ENCODE data around the gene RRAGD.

The RRAGD gene, protein sequence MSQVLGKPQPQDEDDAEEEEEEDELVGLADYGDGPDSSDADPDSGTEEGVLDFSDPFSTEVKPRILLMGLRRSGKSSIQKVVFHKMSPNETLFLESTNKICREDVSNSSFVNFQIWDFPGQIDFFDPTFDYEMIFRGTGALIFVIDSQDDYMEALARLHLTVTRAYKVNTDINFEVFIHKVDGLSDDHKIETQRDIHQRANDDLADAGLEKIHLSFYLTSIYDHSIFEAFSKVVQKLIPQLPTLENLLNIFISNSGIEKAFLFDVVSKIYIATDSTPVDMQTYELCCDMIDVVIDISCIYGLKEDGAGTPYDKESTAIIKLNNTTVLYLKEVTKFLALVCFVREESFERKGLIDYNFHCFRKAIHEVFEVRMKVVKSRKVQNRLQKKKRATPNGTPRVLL

DNA sequence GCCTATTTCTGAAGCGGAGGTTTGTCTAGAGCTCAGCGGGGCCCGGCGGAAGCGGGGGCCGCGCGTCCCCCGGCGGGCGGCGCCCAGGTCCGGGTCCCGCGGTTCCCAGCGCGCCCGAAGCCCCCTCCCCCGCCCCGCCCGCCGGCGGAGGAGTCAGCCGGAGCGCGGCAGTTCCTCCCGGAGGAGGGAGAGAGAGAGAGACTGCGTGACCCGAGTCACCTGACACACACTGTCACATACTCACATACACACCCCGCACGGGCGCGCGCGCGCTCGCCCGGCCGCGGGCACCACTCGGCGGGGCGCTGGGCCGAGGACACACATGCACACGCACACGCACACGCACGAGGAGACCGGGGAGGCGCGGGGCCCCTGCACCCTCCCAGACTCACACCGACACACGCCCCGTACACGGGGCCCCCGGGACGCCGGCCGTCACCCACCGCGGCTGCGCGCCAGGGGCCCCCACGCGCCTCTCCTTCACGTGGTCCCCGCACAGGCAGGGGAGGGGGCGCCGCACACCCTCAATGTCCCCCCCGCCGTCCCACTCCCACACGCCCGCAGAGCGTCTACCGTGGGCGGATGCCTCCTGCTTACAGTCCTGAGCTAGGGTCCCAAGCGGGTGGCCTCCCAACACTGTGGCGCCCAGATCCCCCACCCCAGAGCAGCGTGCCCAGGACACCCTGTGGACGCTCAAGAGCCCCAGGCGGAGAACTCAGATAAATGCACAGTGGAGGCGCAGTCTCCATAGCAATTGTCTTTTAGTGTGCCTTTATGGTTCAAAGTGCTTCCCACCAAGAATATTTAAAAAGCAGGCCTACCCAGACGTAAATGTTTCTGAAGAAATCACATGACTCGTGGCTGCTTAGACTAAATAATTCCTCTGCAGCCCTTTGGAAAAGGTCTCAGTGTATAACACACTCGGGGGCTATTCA lies at the start of gene RRAGD:
RRAGD (minus strand) TSS at position 203 of the 935 bp plus-strand sequence. CDS start 280 bp downstream, outside the sequence.
- DNase-seq = peak; percentile 62

DNA sequence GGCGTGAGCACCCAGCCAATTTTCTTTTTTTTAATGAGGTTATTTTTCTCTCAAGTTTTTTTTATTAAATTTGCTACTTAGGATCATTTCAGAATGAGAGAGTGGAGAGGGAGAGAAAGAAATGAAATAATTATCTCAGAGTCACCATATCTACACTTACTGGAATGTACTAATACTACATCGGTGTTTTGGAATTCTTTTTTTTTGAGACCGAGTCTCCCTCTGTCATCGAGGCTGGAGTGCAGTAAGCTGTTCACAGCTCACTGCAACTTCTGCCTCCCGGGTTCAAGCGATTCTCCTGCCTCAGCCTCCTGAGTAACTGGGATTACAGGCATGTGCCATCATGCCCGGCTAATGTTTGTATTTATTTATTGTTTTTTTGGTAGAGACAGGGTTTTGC lies 48.6 kb upstream of the RRAGD start:
- no peak for DNase-seq

DNA sequence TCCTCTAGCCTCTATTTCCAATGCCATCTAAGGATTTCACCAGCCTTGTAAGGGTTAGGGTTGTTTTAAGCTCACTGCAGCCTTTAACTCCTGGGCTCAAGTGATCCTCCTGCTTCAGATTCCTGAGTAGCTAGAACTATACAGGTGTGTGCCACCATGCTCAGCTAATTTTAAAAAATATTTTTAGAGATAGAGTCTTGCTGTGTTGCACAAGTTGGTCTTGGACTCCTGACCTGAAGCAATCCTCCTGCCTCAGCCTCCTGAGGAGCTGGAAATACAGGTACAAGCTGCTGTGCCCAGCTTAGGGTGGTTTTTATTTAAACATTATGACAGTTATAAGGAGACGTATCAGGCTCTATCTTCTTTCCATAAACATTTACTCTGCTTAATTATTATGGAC lies 47.4 kb upstream of the RRAGD start:
- no peak for DNase-seq

DNA sequence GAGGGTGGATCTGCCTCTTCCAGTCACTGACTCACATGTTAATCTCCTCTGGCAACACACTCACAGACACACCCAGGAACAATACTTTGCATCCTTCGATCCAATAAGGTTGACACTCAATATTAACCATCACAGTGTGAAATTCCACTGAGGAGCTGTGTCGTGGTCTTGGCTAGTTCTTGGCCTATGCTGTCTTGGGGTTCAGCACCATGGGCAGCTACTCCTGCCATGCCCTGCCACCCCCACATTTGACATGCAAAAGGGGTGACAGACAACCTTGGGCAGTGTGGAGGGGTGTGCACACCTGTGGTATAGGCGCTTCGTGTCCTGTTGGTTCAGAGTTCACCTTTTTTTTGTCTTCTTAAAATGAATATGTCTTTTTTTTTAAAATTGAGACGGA lies 46.6 kb upstream of the RRAGD start:
- no peak for DNase-seq

DNA sequence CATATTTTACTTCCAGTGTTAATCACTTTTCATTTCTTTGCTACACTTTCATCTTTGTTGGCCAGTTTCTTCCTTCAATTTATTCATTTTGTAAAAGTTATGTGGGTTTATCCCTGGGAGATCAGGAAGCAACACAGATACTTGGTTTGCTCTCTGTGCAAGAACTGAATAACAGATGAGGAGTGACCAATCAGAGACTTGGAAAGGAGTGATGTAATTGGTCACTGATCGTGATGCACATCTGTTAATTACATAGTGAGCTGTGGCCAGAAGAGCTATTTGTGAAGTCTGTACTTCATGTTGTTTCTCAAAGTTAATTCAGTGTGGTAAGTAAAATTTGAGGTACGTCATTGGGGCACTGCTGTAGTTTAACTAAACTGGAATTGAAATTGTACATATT lies 42.2 kb upstream of the RRAGD start:
- no peak for DNase-seq

DNA sequence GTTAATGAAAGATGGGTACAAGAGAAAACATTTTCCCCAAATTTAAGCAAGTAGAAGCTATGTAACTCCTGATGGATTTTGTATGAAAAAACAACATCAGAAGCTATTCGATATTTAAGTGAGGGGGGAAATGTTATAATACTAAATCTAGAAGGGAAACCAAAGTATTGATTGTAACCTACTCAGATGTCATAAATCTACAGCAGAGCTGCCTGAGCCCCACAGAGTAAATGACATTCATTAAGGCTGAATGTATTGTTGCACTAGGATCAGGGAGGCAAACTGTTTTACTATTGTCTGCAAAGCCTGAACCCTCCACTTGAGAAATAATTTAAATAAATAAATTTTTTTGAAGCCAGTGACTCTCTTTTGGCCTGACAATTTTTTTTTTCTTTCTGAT lies 40.2 kb upstream of the RRAGD start:
- DNase-seq = no peak

DNA sequence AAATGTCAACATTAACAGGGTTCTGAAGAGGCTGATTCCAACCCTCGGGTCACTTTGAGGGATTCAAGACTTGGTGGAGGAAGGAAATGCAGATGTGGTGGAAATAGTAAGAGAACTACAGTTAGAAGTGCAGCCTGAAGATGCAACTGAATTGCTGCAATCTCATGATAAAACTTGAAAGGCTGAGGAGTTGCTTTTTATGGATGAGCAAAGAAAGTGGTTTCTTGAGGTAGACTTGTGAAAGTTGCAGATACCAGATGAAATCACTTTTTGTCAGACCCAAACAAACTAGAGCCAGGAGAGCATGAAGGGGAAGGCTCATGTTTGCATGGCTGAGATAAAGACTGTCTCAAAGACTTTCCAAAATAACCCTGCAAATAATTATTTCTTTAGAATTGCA lies 37.1 kb upstream of the RRAGD start:
- no peak for DNase-seq

DNA sequence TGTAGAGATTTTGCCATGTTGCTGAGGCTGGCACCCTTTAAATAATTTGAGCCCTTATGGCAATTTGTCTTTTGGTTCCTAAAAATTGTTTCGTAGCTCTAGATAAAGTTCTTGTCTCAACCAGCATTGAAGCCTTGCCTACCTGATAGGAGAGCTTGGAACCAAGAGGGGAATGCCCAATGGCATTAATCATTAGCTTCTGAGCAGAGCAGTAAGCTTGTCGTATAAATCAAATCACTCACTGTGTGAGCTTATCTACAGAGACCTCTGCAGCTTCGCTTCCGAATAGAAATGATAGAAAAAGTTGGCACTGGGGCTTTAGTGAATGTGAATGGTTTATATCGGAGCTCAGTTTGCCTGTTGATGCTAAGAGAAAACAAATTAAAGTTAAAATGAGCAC lies 31.6 kb upstream of the RRAGD start:
- DNase-seq = no peak

DNA sequence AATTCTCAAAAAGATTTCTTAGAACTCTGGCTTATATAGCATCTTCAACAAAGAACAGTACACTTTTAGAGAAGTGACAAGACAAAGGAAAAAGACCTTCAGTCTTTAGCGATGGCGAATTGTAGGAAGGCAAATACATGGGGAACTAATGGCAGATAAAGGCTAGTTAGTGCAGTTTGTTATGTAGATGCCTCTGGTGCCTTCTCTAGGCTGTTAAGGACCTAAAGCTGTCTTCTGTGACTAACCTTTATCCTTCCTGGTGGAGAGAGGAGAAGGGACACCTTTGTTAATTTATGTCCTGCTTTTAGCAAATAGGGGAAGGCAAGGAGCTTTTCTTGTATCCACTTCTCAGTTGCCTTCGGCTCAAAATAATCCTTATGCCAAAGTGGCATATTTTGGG lies 28.1 kb upstream of the RRAGD start:
- DNase-seq = no peak

DNA sequence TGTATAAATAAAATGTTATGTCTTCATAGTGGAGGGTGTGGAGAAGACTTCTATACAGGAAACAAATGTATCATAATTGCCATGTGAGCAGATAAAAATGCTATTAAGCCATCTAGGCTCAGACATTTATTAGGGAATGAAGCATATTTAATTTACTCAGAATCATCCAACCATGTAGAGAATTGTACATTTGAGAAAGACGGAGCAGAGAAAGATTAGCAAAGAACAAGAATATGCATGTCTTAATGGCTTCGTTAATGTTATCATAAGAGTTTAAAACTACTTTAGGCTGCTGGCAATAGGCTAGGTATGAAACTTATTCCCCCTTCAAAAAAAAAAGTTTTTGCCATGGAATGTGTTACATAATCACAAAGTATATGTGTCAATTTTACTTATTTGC lies 26.9 kb upstream of the RRAGD start:
- DNase-seq = no peak

DNA sequence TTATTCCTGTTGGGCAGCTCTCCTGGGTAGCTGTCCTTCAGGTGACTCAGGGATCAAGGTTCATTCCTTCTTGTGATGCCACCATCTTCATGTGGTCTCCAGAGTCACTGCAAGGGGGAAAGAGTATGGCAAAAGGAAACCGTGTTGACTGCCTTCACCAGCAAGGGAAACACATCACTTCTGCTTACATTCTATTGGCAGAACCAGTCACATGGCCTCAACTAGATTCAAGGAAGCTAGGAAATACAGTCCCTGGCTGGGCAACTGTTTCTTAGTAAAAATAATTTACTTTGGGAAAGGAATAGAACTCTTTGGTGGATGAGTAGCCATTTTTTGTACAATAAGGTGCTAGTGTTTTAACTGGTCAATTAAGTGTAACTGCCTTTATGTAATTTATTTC lies 26.2 kb upstream of the RRAGD start:
- no peak for DNase-seq

DNA sequence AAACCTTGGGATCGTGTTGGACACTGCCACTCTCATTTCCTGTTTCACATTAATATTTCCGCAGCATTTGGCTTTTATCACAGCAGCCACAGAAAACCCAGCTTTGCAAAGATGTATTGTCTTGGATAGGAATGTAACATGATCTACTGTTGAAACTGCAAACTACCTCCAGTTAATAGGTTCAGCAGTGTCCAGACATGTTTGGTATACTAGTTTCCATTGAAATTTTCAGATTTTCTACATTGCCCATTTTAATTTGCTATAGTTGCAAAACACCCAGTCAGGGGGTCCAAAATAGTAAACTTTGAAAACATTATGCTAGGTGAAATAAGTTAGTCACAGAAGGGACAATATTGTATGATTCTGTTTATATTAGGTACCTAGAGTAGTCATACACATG lies 24.2 kb upstream of the RRAGD start:
- no peak for DNase-seq

DNA sequence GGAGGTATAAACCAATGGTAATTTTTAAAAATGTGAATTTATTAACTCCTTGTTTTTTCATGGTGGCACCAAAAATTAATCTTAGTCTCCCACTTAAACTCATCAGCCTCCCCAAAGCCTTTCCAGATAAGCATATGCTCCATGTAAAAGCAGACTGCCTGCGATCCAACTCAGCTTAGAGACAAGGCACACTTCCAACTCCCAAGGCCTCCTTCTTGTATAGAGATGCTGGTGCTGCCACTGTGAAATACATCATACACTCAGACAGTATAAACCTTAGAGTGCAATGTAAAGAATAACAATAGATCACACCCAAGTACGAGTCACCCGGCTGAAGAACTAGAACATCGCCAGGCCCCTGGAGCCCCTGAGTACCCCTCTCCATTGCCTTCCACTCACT lies 22.9 kb upstream of the RRAGD start:
- DNase-seq = no peak

DNA sequence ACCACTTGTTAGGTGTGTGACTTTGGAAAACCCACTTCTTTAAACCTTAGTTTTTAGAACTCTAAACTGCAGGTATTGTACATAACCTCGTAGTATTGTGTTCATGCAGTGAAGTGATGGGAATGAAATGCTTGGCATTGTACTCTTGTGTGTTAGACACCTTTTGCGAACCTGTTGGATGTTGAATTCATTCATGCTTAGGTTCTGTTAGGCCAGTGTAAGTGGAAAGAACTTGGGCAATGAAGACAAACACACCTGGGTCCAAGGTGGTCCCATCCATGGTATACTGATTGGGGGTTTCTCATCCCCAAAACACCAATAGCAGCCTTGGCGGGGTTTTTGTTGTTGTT lies 22.1 kb upstream of the RRAGD start:
- DNase-seq = no peak

DNA sequence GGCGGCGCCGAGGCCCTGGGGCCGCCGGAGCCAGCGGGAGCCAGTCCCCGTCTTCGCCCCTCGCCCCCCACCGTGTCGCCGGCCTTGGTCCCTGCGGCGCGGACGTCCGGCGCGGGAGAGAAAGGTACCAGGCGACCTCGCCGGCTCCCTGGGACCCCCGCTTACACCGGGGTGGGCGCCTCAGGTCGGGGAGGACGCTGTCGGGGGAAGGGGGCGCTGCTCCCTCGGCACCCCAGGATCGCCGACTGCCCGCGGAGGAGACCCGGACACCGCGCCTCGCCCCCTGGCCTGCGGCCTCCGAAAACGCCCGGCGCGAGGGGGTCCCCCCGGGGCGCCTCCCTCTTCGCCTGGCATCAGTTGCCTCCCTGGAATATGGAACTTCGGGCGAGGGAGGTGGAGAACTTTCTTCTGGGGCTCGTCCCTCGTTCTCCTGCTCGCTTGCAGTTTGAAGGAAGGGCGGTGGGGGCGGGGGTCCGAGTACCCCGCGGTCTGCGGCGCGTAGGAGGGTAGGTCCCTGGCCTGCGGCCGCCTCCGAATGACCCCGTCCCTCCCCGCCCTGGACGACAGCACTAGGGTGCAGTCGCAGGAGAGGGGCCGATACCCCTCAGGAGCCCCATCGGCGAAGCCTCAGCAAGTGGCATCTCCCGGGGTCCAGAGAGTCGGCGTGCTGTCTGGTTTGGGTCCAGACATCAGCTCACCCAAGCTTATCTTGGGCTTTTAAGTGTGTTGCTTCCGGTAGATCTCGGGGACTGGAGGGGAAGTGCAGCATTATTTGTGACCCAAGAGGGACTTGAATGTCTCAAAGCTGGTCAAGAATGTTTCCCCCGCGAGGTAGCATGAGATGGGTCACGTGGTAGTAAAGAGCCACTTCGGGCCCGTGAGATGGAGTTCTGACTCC lies 21.4 kb upstream of the RRAGD start:
- peak; percentile 53 for DNase-seq

DNA sequence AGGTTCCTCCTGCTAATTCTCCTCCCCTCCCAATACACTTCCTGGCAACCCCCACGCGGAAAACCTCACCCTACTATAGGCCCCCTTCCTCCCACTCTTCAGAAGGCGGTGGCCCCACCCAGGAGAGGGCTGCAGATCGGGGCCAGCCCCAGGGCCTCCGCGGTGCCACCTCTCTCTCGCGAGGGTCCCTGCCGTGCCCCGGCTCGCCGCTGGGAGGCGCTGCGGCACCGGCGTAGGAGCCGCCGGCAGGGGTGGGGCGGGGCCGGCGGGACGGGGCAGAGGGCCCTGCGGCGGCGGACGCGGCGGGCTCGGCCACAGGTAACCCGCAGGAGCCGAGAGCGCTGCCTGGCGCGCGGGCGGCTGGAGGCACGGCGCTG lies 20.8 kb upstream of the RRAGD start, which contains the start of gene ANKRD6:
ANKRD6 (plus strand) TSS at position 278 of the 377 bp plus-strand sequence. CDS start 133,825 bp downstream, outside the sequence.
- DNase-seq = peak; percentile 90

DNA sequence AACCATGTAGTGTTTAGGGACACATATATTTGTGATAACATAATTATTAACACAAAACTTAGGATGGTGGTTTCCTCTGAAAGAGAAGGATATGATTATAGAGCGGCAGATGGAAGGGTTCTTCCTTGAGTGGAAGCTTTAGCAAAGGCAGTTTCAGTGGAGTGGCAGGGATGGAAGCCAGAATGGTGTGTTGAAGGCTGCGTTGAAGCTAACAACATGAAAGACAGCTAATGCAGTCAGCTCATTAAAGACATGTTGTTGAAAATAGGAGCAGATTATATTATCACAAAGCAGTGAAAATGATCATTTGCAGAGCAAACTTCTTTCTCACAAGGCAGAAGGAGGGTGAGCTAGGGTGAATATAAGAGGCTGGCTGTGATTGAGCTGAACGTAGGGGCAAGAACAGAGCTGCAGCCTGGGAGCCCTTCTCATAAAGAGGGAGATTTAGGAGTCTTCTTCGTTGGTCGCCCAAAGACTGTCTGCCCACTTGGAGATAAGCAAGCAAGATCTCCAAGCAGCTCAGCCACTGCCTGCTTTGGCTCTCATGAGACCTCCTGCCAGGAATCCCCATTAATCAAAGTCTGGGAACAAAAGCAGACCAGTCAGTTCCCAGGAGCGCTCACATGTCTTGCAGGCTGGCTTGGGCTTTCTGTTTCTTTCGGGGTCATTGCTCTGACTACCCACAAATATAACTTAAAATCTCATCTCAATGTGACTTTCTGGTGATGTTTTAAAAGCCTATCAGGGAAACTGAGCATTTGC lies 18.3 kb upstream of the RRAGD start:
- DNase-seq = no peak

DNA sequence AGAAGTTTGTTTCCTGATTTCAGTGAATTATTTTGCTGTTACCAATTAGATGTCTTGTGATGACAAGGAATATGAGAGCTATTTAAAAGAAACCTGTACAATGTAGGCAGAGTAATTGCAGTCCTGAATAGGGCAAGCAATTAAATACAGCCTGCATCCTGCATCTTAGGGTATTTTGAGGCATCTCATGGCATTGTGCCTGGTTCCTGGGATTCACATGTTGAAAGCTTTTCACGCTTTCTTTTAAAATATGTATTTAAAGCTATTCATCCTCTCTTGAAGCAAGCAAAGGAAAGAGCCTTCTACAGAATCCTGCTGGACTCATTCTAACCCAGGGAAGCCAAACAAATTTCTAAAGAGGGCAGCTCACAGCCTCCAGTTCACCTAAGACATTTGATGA lies 4.7 kb upstream of the RRAGD start:
- no peak for DNase-seq

DNA sequence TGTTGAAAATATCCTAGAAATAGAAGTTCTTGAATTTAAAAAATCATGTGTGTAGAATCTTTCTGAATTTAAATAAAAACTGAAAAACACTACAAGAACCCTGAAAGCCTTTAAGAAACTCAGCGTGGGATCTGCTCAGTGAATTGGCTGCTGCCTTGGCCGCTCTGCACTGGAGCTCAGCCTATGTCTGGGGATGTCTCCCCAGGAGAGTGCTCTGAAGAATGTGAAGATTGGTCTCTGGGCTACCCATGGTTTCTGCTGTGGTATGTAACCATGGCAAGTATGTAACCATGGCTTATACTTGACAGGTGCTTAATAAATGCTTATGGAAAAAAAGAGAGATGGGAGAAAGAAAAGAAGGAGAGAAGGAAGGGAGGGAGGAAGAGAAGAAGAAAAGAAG lies 3.1 kb upstream of the RRAGD start:
- no peak for DNase-seq

DNA sequence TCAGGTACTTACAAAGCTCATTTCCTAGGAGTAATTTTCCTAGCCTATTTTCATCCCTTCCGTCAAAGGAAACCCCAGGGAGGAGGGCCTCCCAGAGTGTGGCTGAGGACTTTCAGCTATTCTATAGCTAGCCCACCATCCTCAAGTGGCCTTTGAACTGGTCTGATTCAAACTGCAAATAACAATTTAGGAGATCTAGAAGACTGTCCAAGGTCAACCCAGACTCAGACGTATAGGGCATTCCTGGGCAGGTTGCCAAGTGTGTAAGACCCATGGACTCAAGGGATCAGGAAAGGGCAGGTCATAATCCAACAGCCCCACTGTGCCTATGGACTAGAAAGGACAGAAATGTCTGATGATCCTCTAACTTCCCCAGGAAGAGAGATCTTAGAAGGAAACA lies 2.1 kb upstream of the RRAGD start:
- no peak for DNase-seq

DNA sequence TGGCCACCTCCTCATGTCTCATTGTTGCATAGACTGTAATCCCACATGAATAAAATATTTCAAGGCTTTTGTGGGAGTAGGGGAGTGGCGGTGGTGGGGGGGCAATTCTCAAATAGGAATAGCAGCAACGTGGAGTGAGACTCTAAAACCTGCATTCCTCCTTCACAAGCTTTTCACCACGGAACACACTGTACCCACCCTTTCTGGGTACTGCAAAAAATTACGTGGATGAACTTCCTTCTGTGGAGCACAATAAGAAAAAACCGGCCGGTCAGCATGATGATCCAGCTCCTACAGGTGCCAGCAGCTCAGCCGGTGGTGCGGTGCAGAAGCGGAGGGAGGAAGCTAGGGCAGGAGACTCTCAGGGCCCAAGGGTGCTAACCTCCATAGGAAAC lies 930 bp upstream of the RRAGD start:
- no peak for DNase-seq
